H9 (cell line): ENCODE results near the gene ZNF678. TPM values are rescaled to one million over a fixed set of nuclear protein-coding genes. Genes with fewer than 3 reads are reported as not detected.

Source experiments
- DNase-seq: peaks from one replicate; pipeline ENCODE4 v3.0.0-alpha.2; 2017
- H2AFZ ChIP-seq: one replicate; pipeline ENCODE4 v1.6.1; 2013; ENCODE audit warnings: mild to moderate bottlenecking, low read length, control low read depth, moderate library complexity
- H2AK5ac ChIP-seq: 2 replicates; pipeline ENCODE4 v1.6.1; 2013; ENCODE audit warnings: low read length, control low read depth, mixed read lengths; ENCODE audit not compliant: insufficient read length
- H2BK120ac ChIP-seq: one replicate; pipeline ENCODE4 v1.6.1; 2013; ENCODE audit warnings: low read depth, mild to moderate bottlenecking, low read length, control low read depth, inconsistent platforms; ENCODE audit not compliant: poor library complexity, severe bottlenecking
- H2BK12ac ChIP-seq: 2 replicates; pipeline ENCODE4 v1.6.1; 2013; ENCODE audit warnings: low read length, control low read depth, mixed read lengths, low read depth; ENCODE audit not compliant: insufficient read length
- H2BK15ac ChIP-seq: 2 replicates; pipeline ENCODE4 v1.6.1; 2013; ENCODE audit warnings: low read depth, low read length, control low read depth
- H2BK20ac ChIP-seq: one replicate; pipeline ENCODE4 v1.6.1; 2013; ENCODE audit warnings: low read depth, mild to moderate bottlenecking, low read length, control low read depth, inconsistent platforms; ENCODE audit not compliant: poor library complexity, severe bottlenecking
- H2BK5ac ChIP-seq: 2 replicates; pipeline ENCODE4 v1.6.1; 2013; ENCODE audit warnings: low read length, control low read depth, mixed read lengths; ENCODE audit not compliant: insufficient read length
- H3K14ac ChIP-seq: 2 replicates; pipeline ENCODE4 v1.6.1; 2013; ENCODE audit warnings: low read length, control low read depth; ENCODE audit not compliant: insufficient read depth
- H3K18ac ChIP-seq: 2 replicates; pipeline ENCODE4 v1.6.1; 2013; ENCODE audit warnings: low read depth, mild to moderate bottlenecking, mixed read lengths, low read length, control low read depth; ENCODE audit not compliant: insufficient read length
- H3K23ac ChIP-seq: 2 replicates; pipeline ENCODE4 v1.6.1; 2013; ENCODE audit warnings: low read length, control low read depth, mixed read lengths, low read depth; ENCODE audit not compliant: insufficient read length
- H3K23me2 ChIP-seq: 2 replicates; pipeline ENCODE4 v1.6.1; 2013; ENCODE audit warnings: low read depth, mild to moderate bottlenecking, mixed read lengths, low read length, control low read depth; ENCODE audit not compliant: insufficient read length, poor library complexity, severe bottlenecking
- H3K27ac ChIP-seq: 2 replicates; pipeline ENCODE4 v1.5.1; 2013; ENCODE audit warnings: low read length, control low read depth, mixed read lengths, low read depth; ENCODE audit not compliant: insufficient read length
- H3K27me3 ChIP-seq: 2 replicates; pipeline ENCODE4 v1.6.1; 2013; ENCODE audit warnings: low read length, control low read depth, inconsistent platforms; ENCODE audit not compliant: insufficient read depth
- H3K4ac ChIP-seq: 2 replicates; pipeline ENCODE4 v1.6.1; 2013; ENCODE audit warnings: low read depth, mild to moderate bottlenecking, control low read depth, inconsistent platforms, low read length, moderate library complexity
- H3K4me1 ChIP-seq: 2 replicates; pipeline ENCODE4 v1.6.1; 2013; ENCODE audit warnings: low read length, control low read depth, inconsistent platforms; ENCODE audit not compliant: insufficient read depth
- H3K4me2 ChIP-seq: 2 replicates; pipeline ENCODE4 v1.6.1; 2013; ENCODE audit warnings: low read length, control low read depth, mixed read lengths; ENCODE audit not compliant: insufficient read length, insufficient read depth
- H3K56ac ChIP-seq: 2 replicates; pipeline ENCODE4 v1.6.1; 2013; ENCODE audit warnings: low read depth, mild to moderate bottlenecking, mixed read lengths, low read length, control low read depth; ENCODE audit not compliant: insufficient read length
- H3K79me1 ChIP-seq: 2 replicates; pipeline ENCODE4 v1.6.1; 2013; ENCODE audit warnings: low read depth, mild to moderate bottlenecking, moderate library complexity, low read length, control low read depth, inconsistent platforms; ENCODE audit not compliant: insufficient read depth, poor library complexity, severe bottlenecking
- H3K79me2 ChIP-seq: 2 replicates; pipeline ENCODE4 v1.6.1; 2013; ENCODE audit warnings: low read length, control low read depth, inconsistent platforms; ENCODE audit not compliant: insufficient read depth
- H3K9ac ChIP-seq: 2 replicates; pipeline ENCODE4 v1.6.1; 2013; ENCODE audit warnings: low read length, control low read depth, mixed read lengths; ENCODE audit not compliant: insufficient read length; ENCODE audit errors: extremely low read depth
- H3K9me3 ChIP-seq: one replicate; pipeline ENCODE4 v1.6.1; 2013; ENCODE audit warnings: low read depth, low read length, inconsistent platforms; ENCODE audit not compliant: control insufficient read depth
- H3T11ph ChIP-seq: one replicate; pipeline ENCODE4 v1.6.1; 2013; ENCODE audit warnings: mild to moderate bottlenecking, low read length, control low read depth, inconsistent platforms
- H4K20me1 ChIP-seq: one replicate; pipeline ENCODE4 v1.6.1; 2013; ENCODE audit not compliant: control insufficient read depth, insufficient read length, insufficient read depth
- H4K5ac ChIP-seq: 2 replicates; pipeline ENCODE4 v1.6.1; 2013; ENCODE audit warnings: low read depth, mild to moderate bottlenecking, mixed read lengths, low read length, control low read depth; ENCODE audit not compliant: insufficient read length
- H4K8ac ChIP-seq: replicated peaks from 2 replicates; pipeline ENCODE4 v1.6.1; 2013; ENCODE audit warnings: low read length, control low read depth, mixed read lengths, low read depth; ENCODE audit not compliant: insufficient read length
- H4K91ac ChIP-seq: 2 replicates; pipeline ENCODE4 v1.6.1; 2013; ENCODE audit warnings: low read depth, mild to moderate bottlenecking, moderate library complexity, mixed read lengths, low read length, control low read depth; ENCODE audit not compliant: insufficient read length
- H3K27ac Mint-ChIP-seq, 3 experiments: 2 replicates in 2 of 3; 3 replicates in 1 of 3; pipeline ENCODE4 v1.8.0; 2020 to 2021; ENCODE audit warnings: mixed read lengths in 3 of 3, mild to moderate bottlenecking in 1 of 3, moderate library complexity in 1 of 3
- H3K27me3 Mint-ChIP-seq: 2 replicates; pipeline ENCODE4 v1.8.0; 2021; ENCODE audit warnings: low read depth, mild to moderate bottlenecking, moderate library complexity, mixed read lengths
- H3K36me3 Mint-ChIP-seq, 3 experiments: 2 replicates in 2 of 3; 3 replicates in 1 of 3; pipeline ENCODE4 v1.8.0; 2020 to 2021; ENCODE audit warnings: low read depth in 3 of 3, mixed read lengths in 3 of 3; ENCODE audit not compliant: insufficient read depth in 1 of 3
- H3K4me1 Mint-ChIP-seq, 2 experiments: 2 replicates each; pipeline ENCODE4 v1.8.0; 2020; ENCODE audit warnings: mixed read lengths in 2 of 2
- H3K4me3 Mint-ChIP-seq, 2 experiments: 2 replicates in 1 of 2; 3 replicates in 1 of 2; pipeline ENCODE4 v1.8.0; 2020 to 2021; ENCODE audit warnings: mild to moderate bottlenecking in 2 of 2, mixed read lengths in 2 of 2, moderate library complexity in 1 of 2
- H3K9me3 Mint-ChIP-seq, 2 experiments: 2 replicates in 1 of 2; 3 replicates in 1 of 2; pipeline ENCODE4 v1.8.0; 2020; ENCODE audit warnings: mild to moderate bottlenecking in 2 of 2, mixed read lengths in 2 of 2, moderate library complexity in 1 of 2
- WGBS: extraction: QIAGEN DNeasy Blood & Tissue Kit; methylation state at CpG from one replicate; pipeline ENCODE4 v1.1.7; 2013; ENCODE audit warnings: missing lambda C conversion rate, low lambda C conversion rate, mixed read lengths; ENCODE audit not compliant: insufficient read length; ENCODE audit errors: extremely low coverage; 5-methylcytosine and 5-hydroxymethylcytosine counted together
- total RNA-seq: library from RNA; stranded (reverse); gene quantifications from 2 replicates; pipeline ENCODE4 v1.2.1, GENCODE V29; 2021
- TF ChIP-seq, protein P1 (sequence below): fragments of 200-600 bp; sonication (generic); conservative IDR thresholded peaks from 3 replicates; pipeline ENCODE4 v1.8.0; 2021; ENCODE audit warnings: antibody characterized with exemption, mild to moderate bottlenecking

The ZNF678 gene
- total RNA-seq, 1 experiment from 2014 or later: 25.3 TPM

DNA sequence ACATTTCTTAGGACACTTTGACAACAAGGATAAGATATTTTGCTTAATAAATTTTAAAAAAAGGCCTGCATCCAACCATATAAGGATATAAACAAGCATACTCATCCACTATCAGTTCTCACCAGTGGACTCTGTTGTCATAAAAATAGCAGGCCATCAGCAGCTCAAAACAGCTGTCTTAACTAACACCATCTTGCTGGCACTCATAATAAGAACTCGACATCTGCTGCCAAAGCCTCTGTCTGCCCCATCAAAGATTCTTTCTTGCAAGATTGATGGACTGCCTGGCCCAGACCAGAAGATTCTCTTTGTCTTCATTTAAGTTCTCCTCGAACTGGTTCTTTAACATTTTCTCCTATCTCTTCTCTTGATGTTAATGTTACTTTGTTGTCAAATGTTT lies 161.7 kb downstream of the ZNF678 start:
- TF ChIP-seq, protein P1, sequence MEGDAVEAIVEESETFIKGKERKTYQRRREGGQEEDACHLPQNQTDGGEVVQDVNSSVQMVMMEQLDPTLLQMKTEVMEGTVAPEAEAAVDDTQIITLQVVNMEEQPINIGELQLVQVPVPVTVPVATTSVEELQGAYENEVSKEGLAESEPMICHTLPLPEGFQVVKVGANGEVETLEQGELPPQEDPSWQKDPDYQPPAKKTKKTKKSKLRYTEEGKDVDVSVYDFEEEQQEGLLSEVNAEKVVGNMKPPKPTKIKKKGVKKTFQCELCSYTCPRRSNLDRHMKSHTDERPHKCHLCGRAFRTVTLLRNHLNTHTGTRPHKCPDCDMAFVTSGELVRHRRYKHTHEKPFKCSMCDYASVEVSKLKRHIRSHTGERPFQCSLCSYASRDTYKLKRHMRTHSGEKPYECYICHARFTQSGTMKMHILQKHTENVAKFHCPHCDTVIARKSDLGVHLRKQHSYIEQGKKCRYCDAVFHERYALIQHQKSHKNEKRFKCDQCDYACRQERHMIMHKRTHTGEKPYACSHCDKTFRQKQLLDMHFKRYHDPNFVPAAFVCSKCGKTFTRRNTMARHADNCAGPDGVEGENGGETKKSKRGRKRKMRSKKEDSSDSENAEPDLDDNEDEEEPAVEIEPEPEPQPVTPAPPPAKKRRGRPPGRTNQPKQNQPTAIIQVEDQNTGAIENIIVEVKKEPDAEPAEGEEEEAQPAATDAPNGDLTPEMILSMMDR: no peak
- no peak overlapping the region for H3K56ac ChIP-seq
- peaks cover 34% of the 10 kb centered on the region for H3K9me3 ChIP-seq
- no peak overlapping the region for H4K8ac ChIP-seq
- H3K9ac ChIP-seq: no peak overlapping the region
- H3K9me3 Mint-ChIP-seq: peaks cover 43% of the 10 kb centered on the region in 2 experiments
- H2BK20ac ChIP-seq: no peak overlapping the region
- H3K14ac ChIP-seq: no peak overlapping the region
- H3T11ph ChIP-seq: no peak overlapping the region
- H3K27me3 Mint-ChIP-seq: peaks cover 25% of the 10 kb centered on the region
- no peak overlapping the region for H3K27ac ChIP-seq
- H3K23me2 ChIP-seq: peaks cover 5% of the 10 kb centered on the region
- H3K4me2 ChIP-seq: no peak overlapping the region
- no peak overlapping the region for H4K91ac ChIP-seq
- no peak overlapping the region for H2BK15ac ChIP-seq
- no peak overlapping the region for H3K18ac ChIP-seq
- no peaks in the 10 kb centered on the region for H3K27me3 ChIP-seq
- H3K27ac Mint-ChIP-seq: no peak overlapping the region
- H3K23ac ChIP-seq: no peak overlapping the region
- no CpG with 5 or more reads among the region's 2 CpGs for WGBS
- H3K4me3 Mint-ChIP-seq: no peak overlapping the region
- H3K79me1 ChIP-seq: no peaks in the 10 kb centered on the region
- peaks cover 16 to 30% of the 10 kb centered on the region in 2 experiments for H3K4me1 Mint-ChIP-seq
- H2BK5ac ChIP-seq: no peak overlapping the region
- H3K4me1 ChIP-seq: peaks cover 2% of the 10 kb centered on the region; the same call in 1 of the 2 replicates
- peaks cover 14 to 44% (median 31%) of the 10 kb centered on the region in 3 experiments for H3K36me3 Mint-ChIP-seq
- H4K5ac ChIP-seq: no peak overlapping the region
- no peak overlapping the region for H3K4ac ChIP-seq
- H4K20me1 ChIP-seq: peaks cover 2% of the 10 kb centered on the region
- H2BK120ac ChIP-seq: no peak overlapping the region
- no peak overlapping the region for H2AK5ac ChIP-seq
- DNase-seq: no peak
- no peak overlapping the region for H2BK12ac ChIP-seq
- H2AFZ ChIP-seq: no peak overlapping the region
- H3K79me2 ChIP-seq: no peaks in the 10 kb centered on the region
